Tibial artery (tissue), 4 donors: ENCODE measurements around the gene LPP.
A peak's percentile ranks its signal among the peaks of the same experiment; 100 is the strongest.

Experiments
- DNase-seq, 2 donors: peaks; one replicate each; pipeline ENCODE4 v3.0.0-alpha.2; 2019
- H3K27ac ChIP-seq, 2 donors: fragments of 200-600 bp; sonication (generic) in 1 of 2; 1 replicate in 1 of 2; 2 replicates in 1 of 2; pipeline ENCODE4 v1.5.1; 2018 to 2019; ENCODE audit warnings: mild to moderate bottlenecking in 1 of 2
- H3K27me3 ChIP-seq, 2 donors: fragments of 200-600 bp; sonication (generic) in 1 of 2; one replicate each; pipeline versions ENCODE4 v1.5.1 to v1.6.0; 2016 to 2019
- H3K36me3 ChIP-seq, 3 donors: fragments of 200-600 bp; sonication (generic) in 2 of 3; one replicate each; pipeline ENCODE4 v1.5.1; 2016 to 2019; ENCODE audit warnings: mild to moderate bottlenecking in 2 of 3
- H3K4me1 ChIP-seq, 4 donors: fragments of 200-600 bp; sonication (generic) in 2 of 4; 1 replicate in 3 of 4; 2 replicates in 1 of 4; pipeline ENCODE4 v1.5.1; 2016 to 2019
- H3K4me3 ChIP-seq, 2 donors: fragments of 200-600 bp; sonication (generic) in 1 of 2; 1 replicate in 1 of 2; 2 replicates in 1 of 2; pipeline ENCODE4 v1.5.1; 2018 to 2019; ENCODE audit warnings: mild to moderate bottlenecking in 2 of 2
- H3K9me3 ChIP-seq, 3 donors: fragments of 200-600 bp; sonication (generic) in 1 of 3; one replicate each; pipeline ENCODE4 v1.5.1; 2016 to 2019
- CTCF ChIP-seq, 2 experiments: fragments of 200-600 bp in 1 of 2; fragments of 450-650 bp in 1 of 2; IDR thresholded peaks; one replicate each; pipeline ENCODE4 v1.5.1; 2017 to 2019; ENCODE audit warnings: antibody characterized with exemption in 2 of 2, mild to moderate bottlenecking in 1 of 2, moderate library complexity in 1 of 2
- intact Hi-C: fragments of 100-400 bp; cut with DNase I; formaldehyde crosslinking; loops from one replicate; pipeline ENCODE4 v1.15.0; 2023; ENCODE audit warnings: low total_unique reads

Gene LPP

GRCh38 chr3:188554404-188554803 is 400.4 kb downstream of the LPP start:
- no peak for TF ChIP-seq CTCF (IDR thresholded peaks at IDR 0.05)
- intact Hi-C loops, result no loop called here
- Histone ChIP-seq H3K4me1 (peaks cover 0 to 64% (median 18%) of the 10 kb centered on the region in 4 donors), H3K27me3 (no peaks in the 10 kb centered on the region), H3K36me3 (no peaks in the 10 kb centered on the region), H3K9me3 (no peaks in the 10 kb centered on the region), H3K4me3 (no peak overlapping the region), H3K27ac (peak overlapping the region in 1 of 2 donors; percentile 21)
- no peak for DNase-seq

GRCh38 chr3:188557235-188557634 is 403.3 kb downstream of the LPP start:
- Histone ChIP-seq H3K9me3 (no peaks in the 10 kb centered on the region), H3K4me1 (peaks cover 0 to 92% (median 17%) of the 10 kb centered on the region in 4 donors), H3K4me3 (no peak overlapping the region), H3K27me3 (no peaks in the 10 kb centered on the region), H3K36me3 (no peaks in the 10 kb centered on the region), H3K27ac (peak overlapping the region in 1 of 2 donors; percentile 9)
- DNase-seq, result no peak
- TF ChIP-seq CTCF (IDR thresholded peaks at IDR 0.05), result no peak
- intact Hi-C loops, result no loop called here

GRCh38 chr3:188558343-188559071 is 404.6 kb downstream of the LPP start:
- Histone ChIP-seq H3K27ac (peak overlapping the region in 1 of 2 donors; percentile 32), H3K9me3 (no peaks in the 10 kb centered on the region), H3K36me3 (no peaks in the 10 kb centered on the region), H3K27me3 (no peaks in the 10 kb centered on the region), H3K4me1 (peaks cover 0 to 94% (median 12%) of the 10 kb centered on the region in 4 donors), H3K4me3 (no peak overlapping the region)
- TF ChIP-seq CTCF (IDR thresholded peaks at IDR 0.05), result no peak
- intact Hi-C loops, result no loop called here
- DNase-seq, result no peak

GRCh38 chr3:188559072-188559429 is 405.1 kb downstream of the LPP start:
- intact Hi-C loops, result no loop called here
- Histone ChIP-seq H3K4me1 (peaks cover 0 to 94% (median 12%) of the 10 kb centered on the region in 4 donors), H3K27ac (peak overlapping the region in 1 of 2 donors; percentile 32), H3K27me3 (no peaks in the 10 kb centered on the region), H3K4me3 (no peak overlapping the region), H3K9me3 (no peaks in the 10 kb centered on the region), H3K36me3 (no peaks in the 10 kb centered on the region)
- DNase-seq, result no peak
- no peak for TF ChIP-seq CTCF (IDR thresholded peaks at IDR 0.05)

GRCh38 chr3:188559856-188560255 is 405.9 kb downstream of the LPP start:
- no peaks in the 10 kb centered on the region for H3K9me3 ChIP-seq
- peaks cover 0 to 94% (median 10%) of the 10 kb centered on the region in 4 donors for H3K4me1 ChIP-seq
- H3K27ac ChIP-seq, result peak overlapping the region in 1 of 2 donors; percentile 25
- no peak for DNase-seq
- no peaks in the 10 kb centered on the region for H3K27me3 ChIP-seq
- H3K36me3 ChIP-seq, result no peaks in the 10 kb centered on the region
- TF ChIP-seq CTCF (IDR thresholded peaks at IDR 0.05), result no peak
- H3K4me3 ChIP-seq, result no peak overlapping the region
- intact Hi-C loops, result no loop called here
